Hypothalamus (tissue), 51 donors: ENCODE measurements around the gene TMEM9.

Experiments used
- DNase-seq, 51 donors: peaks; one replicate each; lab custom pipeline; 2025; lab: John Stamatoyannopoulos, UW

The TMEM9 gene

GRCh38 chr1:201147396-201148015 is 6.8 kb downstream of the TMEM9 start:
- no peak for DNase-seq

- no peak for DNase-seq
Observed at GRCh38 chr1:201146626-201147390, 7.5 kb downstream of the TMEM9 start.

DNA sequence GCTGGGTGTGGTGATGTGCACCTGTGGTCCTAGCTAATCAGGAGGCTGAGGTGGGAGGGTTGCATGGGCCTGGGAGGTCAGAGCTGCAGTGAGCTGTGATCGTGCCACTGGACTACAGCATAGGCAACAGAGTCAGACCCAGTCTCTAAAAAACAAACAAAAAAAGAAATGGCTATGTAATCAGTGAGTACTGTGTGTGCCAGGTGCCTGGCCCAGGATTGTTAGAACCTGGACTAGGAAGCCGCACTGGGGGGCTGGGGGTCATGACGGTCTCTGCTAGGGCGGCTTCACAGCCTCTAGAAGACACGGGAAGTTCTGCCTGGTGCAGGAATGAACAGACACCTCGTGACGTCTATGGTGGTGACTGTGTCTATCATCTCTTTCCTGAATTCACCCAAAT is 8.5 kb downstream of the TMEM9 start:
- DNase-seq, result no peak

DNA sequence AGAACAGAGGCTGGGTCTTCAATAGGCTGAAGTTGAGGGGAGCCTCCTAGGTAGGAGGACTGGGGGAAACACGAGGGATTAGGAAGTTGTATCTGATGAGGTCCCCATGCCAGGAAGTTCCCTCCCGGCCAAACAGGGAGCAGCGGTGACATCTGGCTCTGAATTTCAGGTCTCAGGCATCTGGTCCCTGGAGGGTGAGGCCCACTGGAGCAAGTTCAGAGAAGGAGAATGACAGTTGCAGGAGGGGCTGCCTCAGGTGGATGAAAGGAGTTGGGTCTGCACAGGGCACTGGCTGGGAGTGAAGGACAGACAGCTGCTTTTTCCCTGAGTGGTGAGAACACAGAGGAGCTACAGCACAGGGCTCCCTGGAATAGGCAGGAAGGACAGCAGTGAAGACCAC is 9.1 kb downstream of the TMEM9 start:
- no peak for DNase-seq

DNA sequence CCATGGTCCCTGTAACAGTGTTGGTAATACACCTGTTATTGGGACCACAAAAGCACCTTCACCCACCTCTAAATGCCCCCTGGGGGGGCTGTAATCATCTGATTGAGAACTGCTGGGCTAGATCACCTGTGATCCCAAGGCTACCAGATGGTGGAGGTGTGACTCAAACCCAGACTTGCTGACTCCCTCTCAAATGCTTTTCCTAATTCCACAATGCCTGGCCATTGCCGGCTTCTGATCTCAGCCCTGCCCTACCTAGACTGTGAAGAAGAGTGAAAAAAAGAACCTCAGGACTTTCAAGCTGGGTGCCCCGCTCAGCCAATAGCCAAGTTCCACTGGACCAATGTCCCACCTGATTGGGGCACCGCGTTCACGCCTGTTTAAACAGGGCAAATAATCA is 9.6 kb downstream of the TMEM9 start:
- DNase-seq, result no peak

DNA sequence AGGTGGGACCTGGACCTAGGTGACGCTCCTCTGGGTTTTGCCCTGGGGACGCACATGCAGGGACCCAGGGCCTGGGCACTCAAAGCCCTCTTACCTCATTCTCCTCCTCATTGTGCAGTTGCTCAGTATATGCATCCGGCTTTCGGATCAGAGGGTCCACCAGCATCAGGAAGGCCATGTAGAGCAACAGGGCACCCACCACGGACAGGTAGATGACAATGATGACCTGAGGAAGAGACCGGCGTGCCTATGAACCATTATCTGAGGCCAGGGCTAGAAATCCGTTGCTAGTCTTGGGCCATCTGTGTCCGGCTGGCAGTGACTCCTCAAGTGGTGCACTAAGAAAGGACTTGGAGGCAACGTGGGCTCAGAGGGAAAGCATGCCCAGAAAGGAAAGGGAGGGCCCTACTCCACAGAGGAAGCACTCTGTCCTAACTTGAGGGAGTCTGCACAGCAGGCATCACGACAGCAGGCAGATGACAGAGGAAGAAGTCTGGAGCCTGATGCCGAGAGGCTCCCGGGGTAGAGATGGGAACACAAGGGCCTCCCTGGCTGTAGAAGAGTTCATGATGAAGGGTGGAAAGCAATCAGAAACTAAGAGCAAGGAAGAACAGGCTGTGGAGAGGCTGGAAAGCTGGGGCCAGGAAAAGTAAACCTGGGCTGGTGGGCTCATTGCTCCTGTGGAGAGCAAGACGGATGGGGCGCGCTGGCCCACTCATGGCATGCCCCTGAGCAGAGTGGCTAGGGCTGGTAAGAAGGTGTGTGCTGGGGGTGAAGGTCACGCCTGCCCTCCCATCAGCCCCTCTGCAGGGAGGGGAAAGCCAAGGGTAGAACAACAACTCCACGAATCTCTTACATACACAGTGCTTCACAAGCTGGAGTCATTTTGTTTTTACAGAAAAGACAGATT is 10.3 kb downstream of the TMEM9 start:
- DNase-seq, result peak in 8 of 51 donors; percentile 8 to 40 (median 19)

DNA sequence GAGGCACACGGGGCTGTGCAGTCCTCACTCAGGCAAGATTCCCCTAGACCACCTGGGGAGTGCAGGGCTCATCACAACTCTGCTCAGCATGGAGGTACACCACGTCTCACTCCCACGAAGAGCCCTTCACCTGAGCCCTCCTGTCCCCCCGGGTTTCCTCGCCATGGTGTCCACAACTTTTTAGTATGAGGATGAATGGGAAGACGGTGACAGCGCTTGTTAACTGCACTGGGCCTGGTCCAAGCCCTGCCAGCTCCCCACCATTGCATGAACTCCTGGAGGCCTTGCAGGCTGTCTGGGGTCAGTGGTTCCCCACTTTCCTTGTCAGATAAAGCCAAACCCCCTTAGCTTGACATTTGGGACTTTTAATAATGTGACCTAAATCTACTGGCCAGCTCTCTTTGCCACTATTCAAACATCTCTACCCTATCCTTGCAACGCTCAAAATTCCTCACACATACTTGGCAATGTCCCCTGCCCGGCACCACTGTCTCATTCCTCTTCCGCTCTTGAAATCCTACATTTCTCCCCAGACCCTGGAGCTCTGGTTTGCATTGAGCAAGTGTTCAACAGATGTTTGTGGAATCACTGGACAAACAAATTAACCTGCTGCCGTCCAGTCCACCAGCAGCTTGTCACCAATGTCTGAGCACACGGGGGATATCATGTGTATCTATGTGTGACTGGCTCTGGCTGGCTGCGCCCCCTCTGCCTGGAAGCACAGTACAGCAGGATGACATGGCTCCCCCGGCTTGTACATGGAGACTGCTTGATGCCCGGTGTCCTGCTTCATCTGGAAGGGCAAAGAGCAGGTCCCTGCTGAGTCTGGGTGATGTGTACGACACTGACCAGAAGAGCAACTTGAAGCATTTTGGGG is 11.2 kb downstream of the TMEM9 start:
- DNase-seq, result no peak

DNA sequence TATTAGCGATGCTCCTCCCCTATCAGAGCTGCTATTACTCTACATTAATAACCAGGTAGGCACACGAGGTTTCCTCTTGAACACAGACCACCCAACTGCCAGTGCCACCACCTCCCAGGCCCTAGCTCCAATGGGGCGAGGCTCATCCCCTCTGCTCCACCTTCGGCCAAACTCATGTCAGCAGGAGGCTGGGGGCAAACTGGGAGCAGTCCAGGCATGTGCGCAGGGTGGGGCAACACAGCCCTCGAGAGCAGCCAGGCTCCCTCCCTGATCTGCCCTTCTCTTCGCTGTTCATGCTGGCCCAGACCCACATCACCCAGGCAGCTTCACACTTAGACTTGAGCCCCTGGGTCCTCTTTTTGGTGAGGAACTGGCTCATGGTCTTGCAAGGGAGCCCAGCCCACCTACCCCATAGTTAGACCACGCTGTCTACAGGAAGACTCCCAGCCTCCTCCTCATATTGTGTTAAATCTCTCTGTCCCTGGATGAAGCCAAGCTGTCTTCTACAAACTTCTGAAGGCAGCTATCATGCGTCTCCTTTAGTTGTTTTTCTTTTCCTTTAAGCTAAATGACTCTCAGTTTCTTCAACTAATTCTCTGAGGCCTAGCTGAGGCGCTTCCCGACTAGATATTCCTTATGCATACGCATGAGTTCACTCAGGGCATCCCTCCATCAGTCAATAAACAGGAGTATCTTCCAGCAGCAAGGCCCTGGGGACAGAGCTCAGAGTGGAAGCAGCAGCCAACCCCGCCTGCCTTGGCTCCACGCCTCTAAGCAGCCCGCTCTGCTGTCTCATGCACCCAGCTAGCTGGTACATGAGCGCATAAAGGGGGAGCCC is 12.0 kb downstream of the TMEM9 start:
- DNase-seq, result peak in 10 of 51 donors; percentile 6 to 36 (median 20)

DNA sequence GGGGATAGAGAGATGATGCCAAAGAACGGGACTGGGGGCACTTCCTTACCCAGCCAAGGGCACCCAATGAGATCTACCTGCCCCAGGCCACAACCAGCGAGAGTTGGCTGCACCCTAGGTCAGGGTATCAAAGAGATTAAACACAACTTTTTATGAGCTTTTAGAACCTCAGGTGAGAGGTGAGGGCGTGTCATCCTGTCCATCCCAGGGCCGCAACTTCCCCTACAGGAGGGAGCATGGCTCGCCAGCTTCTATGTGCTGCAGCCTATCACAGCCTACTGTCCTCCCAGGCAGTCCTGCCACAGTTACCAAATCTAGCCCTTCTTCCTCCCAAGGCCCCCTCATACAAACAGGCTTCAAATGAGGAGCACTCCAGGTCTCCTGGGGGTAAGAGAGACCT is 12.9 kb downstream of the TMEM9 start:
- DNase-seq, result no peak

DNA sequence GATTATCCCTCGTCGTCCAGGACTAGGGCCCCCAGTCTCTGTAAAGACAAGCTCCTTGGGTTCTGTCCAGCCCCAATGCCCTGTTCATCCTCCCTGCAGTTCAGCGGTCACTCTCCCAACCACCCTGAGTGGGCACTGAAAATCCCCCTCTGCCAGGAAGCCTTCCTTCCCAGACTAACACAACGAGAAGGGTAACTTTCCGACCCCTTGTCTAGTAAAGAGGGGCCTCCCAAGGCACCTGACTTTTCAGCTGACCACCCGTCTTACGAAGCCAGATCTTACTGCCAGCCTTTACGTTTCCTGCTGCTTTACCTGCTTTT is 13.4 kb downstream of the TMEM9 start:
- DNase-seq, result no peak

- DNase-seq, result no peak
Observed at GRCh38 chr1:201140235-201140940, 13.9 kb downstream of the TMEM9 start.

GRCh38 chr1:201139756-201140155 is 14.5 kb downstream of the TMEM9 start:
- DNase-seq, result no peak

DNA sequence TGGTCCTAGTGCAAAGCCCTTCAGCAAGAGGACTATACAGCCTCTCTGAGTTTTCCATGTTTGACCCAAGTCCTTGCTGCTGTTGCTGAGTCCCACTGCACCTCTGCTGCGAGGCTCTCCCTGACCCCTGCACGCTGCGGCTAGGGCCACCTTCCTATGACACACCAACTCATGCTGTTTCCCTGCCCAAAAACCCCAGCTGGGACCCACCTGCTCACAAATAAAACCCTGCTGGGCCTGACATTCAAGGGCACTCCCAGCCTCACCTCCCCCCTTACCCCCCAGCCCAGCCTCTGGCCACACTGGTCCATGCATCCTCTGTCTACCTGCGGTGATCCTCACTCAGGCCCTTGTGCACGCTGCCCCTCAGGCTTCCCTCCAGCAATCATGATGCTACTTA is 15.0 kb downstream of the TMEM9 start:
- no peak for DNase-seq

DNA sequence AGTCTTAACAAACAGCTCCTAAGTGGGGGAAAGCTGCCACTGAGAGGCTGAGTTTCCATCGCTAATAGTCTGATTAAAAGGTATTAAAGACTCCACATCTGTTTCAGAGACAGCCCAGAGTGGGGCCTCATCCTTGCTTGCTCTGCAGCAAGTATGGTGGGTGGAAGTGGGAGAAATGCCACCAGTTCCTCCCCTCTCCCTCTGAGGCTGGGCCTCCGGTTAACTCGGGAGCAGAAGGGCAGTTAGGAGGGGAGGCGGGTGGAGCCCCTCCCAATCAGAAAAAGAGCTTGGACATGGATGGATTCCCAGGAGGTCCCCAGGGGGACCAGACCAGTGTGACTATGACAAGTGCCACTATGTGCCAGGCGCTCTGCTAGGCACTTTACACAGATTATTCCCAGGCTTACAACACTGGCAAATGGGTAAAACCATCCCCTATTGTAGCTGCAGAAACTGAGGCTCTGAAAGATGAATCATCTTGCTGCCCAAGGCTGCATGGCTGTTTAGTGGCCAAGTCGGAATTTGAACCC is 15.9 kb downstream of the TMEM9 start:
- peak in 1 of 51 donors; percentile 5 for DNase-seq

GRCh38 chr1:201137579-201138310 is 16.5 kb downstream of the TMEM9 start:
- DNase-seq, result peak in 28 of 51 donors; percentile 8 to 67 (median 40)

GRCh38 chr1:201137024-201137392 is 17.3 kb downstream of the TMEM9 start:
- DNase-seq, result no peak

GRCh38 chr1:201136355-201137023 is 17.8 kb downstream of the TMEM9 start:
- no peak for DNase-seq
